Measurements from ENCODE around the gene TRAF7.

DNA sequence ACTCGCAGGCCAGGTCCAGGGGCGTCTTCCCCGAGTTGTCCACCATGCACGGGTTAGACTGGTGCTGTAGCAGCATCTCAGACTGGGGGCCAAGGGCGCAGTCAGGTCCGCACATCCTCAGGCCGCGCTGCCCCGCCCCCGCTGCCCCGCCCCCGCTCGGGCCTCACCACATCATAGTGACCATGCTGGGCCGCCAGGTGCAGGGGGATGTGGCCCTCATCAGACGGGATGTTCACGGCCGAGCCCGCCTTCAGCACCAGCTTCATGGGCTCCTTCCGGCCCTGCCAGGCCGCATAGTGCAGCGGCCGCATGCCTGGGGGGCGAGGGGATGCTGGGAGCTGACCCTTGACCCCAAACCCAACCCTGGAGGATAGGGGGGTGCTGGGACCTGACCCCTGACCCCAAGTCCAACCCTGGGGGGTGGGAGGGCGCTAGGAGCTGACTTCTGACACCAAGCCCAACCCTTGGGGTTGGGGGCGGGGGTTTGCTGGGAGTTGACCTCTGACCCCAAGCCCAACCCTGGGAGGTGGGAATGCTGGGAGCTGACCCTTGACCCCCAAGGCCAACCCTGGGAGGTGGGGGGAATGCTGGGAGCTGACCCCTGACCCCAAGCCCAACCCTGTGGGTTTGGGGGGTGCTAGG, 33.8 kb downstream of the TRAF7 start:
- TF ChIP-seq, protein P1, sequence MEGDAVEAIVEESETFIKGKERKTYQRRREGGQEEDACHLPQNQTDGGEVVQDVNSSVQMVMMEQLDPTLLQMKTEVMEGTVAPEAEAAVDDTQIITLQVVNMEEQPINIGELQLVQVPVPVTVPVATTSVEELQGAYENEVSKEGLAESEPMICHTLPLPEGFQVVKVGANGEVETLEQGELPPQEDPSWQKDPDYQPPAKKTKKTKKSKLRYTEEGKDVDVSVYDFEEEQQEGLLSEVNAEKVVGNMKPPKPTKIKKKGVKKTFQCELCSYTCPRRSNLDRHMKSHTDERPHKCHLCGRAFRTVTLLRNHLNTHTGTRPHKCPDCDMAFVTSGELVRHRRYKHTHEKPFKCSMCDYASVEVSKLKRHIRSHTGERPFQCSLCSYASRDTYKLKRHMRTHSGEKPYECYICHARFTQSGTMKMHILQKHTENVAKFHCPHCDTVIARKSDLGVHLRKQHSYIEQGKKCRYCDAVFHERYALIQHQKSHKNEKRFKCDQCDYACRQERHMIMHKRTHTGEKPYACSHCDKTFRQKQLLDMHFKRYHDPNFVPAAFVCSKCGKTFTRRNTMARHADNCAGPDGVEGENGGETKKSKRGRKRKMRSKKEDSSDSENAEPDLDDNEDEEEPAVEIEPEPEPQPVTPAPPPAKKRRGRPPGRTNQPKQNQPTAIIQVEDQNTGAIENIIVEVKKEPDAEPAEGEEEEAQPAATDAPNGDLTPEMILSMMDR (IDR thresholded peaks at IDR 0.05), result no peak
- no peak for TF ChIP-seq POLR2A (IDR thresholded peaks at IDR 0.05)

Data from Peyer's patch (tissue), 4 donors.